Measurements from ENCODE around the gene C10orf90. TPM values are rescaled to one million over a fixed set of nuclear protein-coding genes. Genes with fewer than 3 reads are reported as not detected.

Gene C10orf90
- 0.67 TPM for total RNA-seq (2021; ENCODE audit: unreplicated experiment)
- 0.46 TPM for polyA plus RNA-seq (2012; ENCODE audit: insufficient read length)
- Bru-seq, nascent RNA = percentile 20 among the genes with signal in this experiment
- BruChase-seq, experiment 1, labeled RNA remaining after a 2-hour chase = percentile 13 among the genes with signal in this experiment
- BruChase-seq, experiment 2, labeled RNA remaining after a 6-hour chase = percentile 11 among the genes with signal in this experiment
- long read RNA-seq, partial matches to known transcripts = 1 of 1 reads
- long read RNA-seq, other reads (novel, unspliced or antisense) = 0 of 1 reads

GRCh38 chr10:126670056-126670894 is at the start of gene C10orf90:
Gene C10orf90, minus strand, starts transcription at chr10:126670693. Its CDS starts 213 bp downstream, at chr10:126670480.
- no peak within 1 kb of the TSS for H3K4me3 ChIP-seq (ENCODE audit: low read depth in 2 of 2, low read length in 2 of 2)
- H3K27me3 ChIP-seq (ENCODE audit: control insufficient read depth, insufficient read depth, low read length) = peaks cover 8% of the 10 kb centered on the region
- no TSS peak for BruUV-seq (replicated peaks)
- DNase-seq (ENCODE audit: low read depth, low spot score) (no peak), ATAC-seq (no peak)
- ChIA-PET POLR2A (interaction anchor here (0.6 kb wide), 1 partner anchor 75 kb away, joined by 11 read pairs; no protein-coding TSS in a partner anchor), CTCF (no interaction called here)
- H3K4me1 ChIP-seq (ENCODE audit: control insufficient read depth, insufficient read depth, low read length) = no peaks in the 10 kb centered on the region
- H3K36me3 ChIP-seq (ENCODE audit: control insufficient read depth, insufficient read depth, low read length) = no peaks in the 10 kb centered on the region
- no peak for TF ChIP-seq POLR2AphosphoS5 (IDR thresholded peaks at IDR 0.05; ENCODE audit: low read depth, low read length)
- no peak for TF ChIP-seq TCF7L2 (IDR thresholded peaks at IDR 0.05; ENCODE audit: low read depth, low read length)
- no peak for TF ChIP-seq SIN3A (IDR thresholded peaks at IDR 0.05; ENCODE audit: borderline replicate concordance, insufficient read depth, low read depth, low read length)
- TF ChIP-seq REST (IDR thresholded peaks at IDR 0.05; ENCODE audit: insufficient read depth in 1 of 2, low read depth in 2 of 2, low read length in 1 of 2) = no peak
- no peak for TF ChIP-seq CTCF (IDR thresholded peaks at IDR 0.05)
- intact Hi-C loops (cut with micrococcal nuclease; ENCODE audit: unreplicated experiment) (no loop called here), in situ Hi-C loops (cut with HindIII; ENCODE audit: low pct_unique_long_range_greater_than_20kb, low sequenced_read_pairs) (no loop called here)
- H3K9me3 ChIP-seq (ENCODE audit: control insufficient read depth, insufficient read depth, low read depth, low read length) = no peaks in the 10 kb centered on the region
- H3K27ac ChIP-seq (ENCODE audit: low read length) = no peak within 1 kb of the TSS

- Histone ChIP-seq H3K36me3 (ENCODE audit: control insufficient read depth, insufficient read depth, low read length) (no peaks in the 10 kb centered on the region), H3K9me3 (ENCODE audit: control insufficient read depth, insufficient read depth, low read depth, low read length) (peaks cover 2% of the 10 kb centered on the region; the same call in 1 of the 2 replicates), H3K27me3 (ENCODE audit: control insufficient read depth, insufficient read depth, low read length) (peaks cover 41% of the 10 kb centered on the region), H3K27ac (ENCODE audit: low read length) (no peak overlapping the region), H3K4me1 (ENCODE audit: control insufficient read depth, insufficient read depth, low read length) (no peaks in the 10 kb centered on the region), H3K4me3 (ENCODE audit: low read depth in 2 of 2, low read length in 2 of 2) (no peak overlapping the region)
- in situ Hi-C loops (cut with HindIII; ENCODE audit: low pct_unique_long_range_greater_than_20kb, low sequenced_read_pairs) = no loop called here
- CTCF ChIA-PET = no interaction called here
- no peak for DNase-seq (ENCODE audit: low read depth, low spot score)
- no peak for ATAC-seq
- no peak for TF ChIP-seq TCF7L2 (IDR thresholded peaks at IDR 0.05; ENCODE audit: low read depth, low read length)
- no peak for TF ChIP-seq CTCF (IDR thresholded peaks at IDR 0.05)
- TF ChIP-seq SIN3A (IDR thresholded peaks at IDR 0.05; ENCODE audit: borderline replicate concordance, insufficient read depth, low read depth, low read length) = no peak
- TF ChIP-seq REST (IDR thresholded peaks at IDR 0.05; ENCODE audit: insufficient read depth in 1 of 2, low read depth in 2 of 2, low read length in 1 of 2) = no peak
- TF ChIP-seq POLR2AphosphoS5 (IDR thresholded peaks at IDR 0.05; ENCODE audit: low read depth, low read length) = no peak
- intact Hi-C loops (cut with micrococcal nuclease; ENCODE audit: unreplicated experiment) = no loop called here
- POLR2A ChIA-PET = no interaction called here
- BruUV-seq (replicated peaks) = no TSS peak
Observed at GRCh38 chr10:126716366-126716765, 45.9 kb upstream of the C10orf90 start.
